Esophagus squamous epithelium (tissue), 5 donors: ENCODE measurements around the gene TMEM135. TPM values are rescaled to one million over a fixed set of nuclear protein-coding genes. Genes with fewer than 3 reads are reported as not detected.

Experiments used
- DNase-seq: peaks from one replicate; lab custom pipeline; 2025; lab: John Stamatoyannopoulos, UW
- H3K27ac ChIP-seq, 4 donors: fragments of 200-600 bp; sonication (generic); one replicate each; pipeline ENCODE4 v1.5.1; 2016 to 2019; ENCODE audit warnings: mild to moderate bottlenecking in 1 of 4
- H3K27me3 ChIP-seq, 4 donors: fragments of 200-600 bp; sonication (generic); 1 replicate in 3 of 4; 2 replicates in 1 of 4; pipeline versions ENCODE4 v1.5.1 to v1.6.0; 2017 to 2021; ENCODE audit warnings: antibody characterized with exemption in 1 of 4
- H3K36me3 ChIP-seq, 3 donors: fragments of 200-600 bp; sonication (generic); one replicate each; pipeline ENCODE4 v1.5.1; 2016 to 2019
- H3K4me1 ChIP-seq, 3 donors: fragments of 200-600 bp; sonication (generic); one replicate each; pipeline ENCODE4 v1.5.1; 2017 to 2019
- H3K4me3 ChIP-seq, 4 donors: fragments of 200-600 bp; sonication (generic); 1 replicate in 3 of 4; 2 replicates in 1 of 4; pipeline ENCODE4 v1.5.1; 2016 to 2019; ENCODE audit warnings: mild to moderate bottlenecking in 2 of 4, moderate library complexity in 1 of 4
- H3K9me3 ChIP-seq, 3 donors: fragments of 200-600 bp; sonication (generic); one replicate each; pipeline ENCODE4 v1.5.1; 2016 to 2019
- CTCF ChIP-seq, 6 experiments: fragments of 450-650 bp in 4 of 6; fragments of 200-600 bp in 2 of 6; sonication (generic) in 2 of 6; IDR thresholded peaks; one replicate each; pipeline ENCODE4 v1.5.1; 2016 to 2019; ENCODE audit warnings: antibody characterized with exemption in 6 of 6, mild to moderate bottlenecking in 4 of 6, moderate library complexity in 4 of 6
- POLR2A ChIP-seq, 4 donors: fragments of 450-650 bp; IDR thresholded peaks; one replicate each; pipeline ENCODE4 v1.6.1; 2017; ENCODE audit warnings: antibody characterized with exemption in 4 of 4, mild to moderate bottlenecking in 4 of 4, moderate library complexity in 3 of 4
- WGBS, 2 donors: methylation state at CpG; one replicate each; pipeline ENCODE4 v1.1.5; 2018; 5-methylcytosine and 5-hydroxymethylcytosine counted together
- intact Hi-C: fragments of 100-400 bp; cut with DNase I; formaldehyde crosslinking; loops from one replicate; pipeline ENCODE4 v1.15.0; 2022
- total RNA-seq, 4 donors: library from RNA; depleted of rRNA; stranded (reverse); fragments of >200 nt; gene quantifications; one replicate each; pipeline ENCODE4 v1.1.0, GENCODE V29; 2016
- donor health status: DM: yes; HTN: yes; CAD: no.

The TMEM135 gene
- total RNA-seq, 4 donors from 2014 or later = 4.5 to 12.0 (median 9.8) TPM

DNA sequence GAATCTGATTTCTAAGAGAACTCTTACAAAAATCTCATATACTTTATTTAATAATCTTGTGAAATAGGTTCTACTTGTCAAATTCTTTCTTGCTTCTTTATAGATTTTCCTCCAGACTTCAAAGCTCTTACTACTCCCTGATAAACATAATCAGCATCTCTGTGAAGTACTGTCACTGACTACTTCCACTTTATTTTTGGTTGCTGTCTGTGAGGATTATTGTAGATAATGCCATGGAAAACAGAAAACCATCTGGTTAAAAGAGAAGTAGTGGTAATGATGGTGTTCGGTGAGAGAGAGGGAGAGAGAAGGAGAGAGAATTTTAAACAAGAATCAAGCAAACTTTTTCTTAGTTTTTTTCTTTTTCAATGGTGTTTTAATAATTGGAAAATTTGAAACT is 152.3 kb downstream of the TMEM135 start:
- TF ChIP-seq POLR2A (IDR thresholded peaks at IDR 0.05) (no peak), CTCF (IDR thresholded peaks at IDR 0.05) (no peak)
- DNase-seq = no peak
- Histone ChIP-seq H3K27ac (no peak overlapping the region), H3K4me3 (no peak overlapping the region), H3K4me1 (no peaks in the 10 kb centered on the region), H3K27me3 (no peaks in the 10 kb centered on the region), H3K36me3 (no peaks in the 10 kb centered on the region), H3K9me3 (no peaks in the 10 kb centered on the region)
- WGBS, 2 donors = 63 to 71% methylated on average over 1 of the region's 1 CpG
- intact Hi-C loops = no loop called here

GRCh38 chr11:87193756-87194470 is 156.2 kb downstream of the TMEM135 start:
- intact Hi-C loops = no loop called here
- Histone ChIP-seq H3K36me3 (no peaks in the 10 kb centered on the region), H3K4me1 (no peaks in the 10 kb centered on the region), H3K4me3 (no peak overlapping the region), H3K27me3 (no peaks in the 10 kb centered on the region), H3K9me3 (no peaks in the 10 kb centered on the region), H3K27ac (no peak overlapping the region)
- no peak for DNase-seq
- no peak for TF ChIP-seq CTCF (IDR thresholded peaks at IDR 0.05)
- TF ChIP-seq POLR2A (IDR thresholded peaks at IDR 0.05) = no peak
- WGBS, 2 donors = 75 to 79% methylated on average over 2 of the region's 2 CpGs

DNA sequence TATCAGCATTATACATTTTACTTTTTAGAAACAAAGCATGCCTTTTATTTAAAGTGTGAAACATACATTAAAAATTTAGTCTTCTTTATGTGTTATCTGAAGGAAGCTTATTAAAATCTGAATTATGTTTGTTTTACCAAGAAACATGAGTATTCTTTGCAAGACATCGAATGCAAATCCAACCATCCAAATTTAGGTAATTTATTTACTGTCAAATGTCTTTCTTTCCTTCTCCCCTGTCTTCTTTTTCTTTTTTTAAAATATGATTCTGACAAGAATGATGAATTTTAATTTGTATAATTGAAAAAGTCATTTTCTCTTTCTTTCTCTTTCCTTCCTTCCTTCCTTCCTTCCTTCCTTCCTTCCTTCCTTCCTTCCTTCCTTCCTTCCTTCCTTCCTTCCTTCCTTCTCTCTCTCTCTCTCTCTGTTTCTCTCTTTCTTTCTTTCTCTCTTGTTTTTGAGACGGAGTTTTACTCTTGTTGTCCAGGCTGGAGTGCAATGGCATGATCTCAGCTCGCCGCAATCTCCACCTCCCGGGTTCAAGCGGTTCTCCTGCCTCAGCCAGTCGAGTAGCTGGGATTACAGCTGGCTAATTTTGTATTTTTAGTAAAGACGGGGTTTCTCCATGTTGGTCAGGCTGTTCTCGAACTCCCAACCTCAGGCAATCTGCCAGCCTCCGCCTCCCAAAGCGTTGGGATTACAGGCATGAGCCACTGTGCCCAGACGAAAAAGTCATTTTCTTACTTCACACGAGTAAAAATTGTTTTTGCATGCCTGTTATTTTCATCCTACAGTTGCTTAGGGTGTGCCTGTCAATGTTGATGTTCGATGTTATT is 157.5 kb downstream of the TMEM135 start:
- no peak overlapping the region for H3K27ac ChIP-seq
- no peak overlapping the region for H3K4me3 ChIP-seq
- H3K36me3 ChIP-seq = no peaks in the 10 kb centered on the region
- no peaks in the 10 kb centered on the region for H3K9me3 ChIP-seq
- no peaks in the 10 kb centered on the region for H3K27me3 ChIP-seq
- intact Hi-C loops = no loop called here
- no peak for TF ChIP-seq POLR2A (IDR thresholded peaks at IDR 0.05)
- TF ChIP-seq CTCF (IDR thresholded peaks at IDR 0.05) = no peak
- no peaks in the 10 kb centered on the region for H3K4me1 ChIP-seq
- no peak for DNase-seq
- WGBS, 2 donors = 92 to 93% methylated on average over 14 of the region's 14 CpGs

- Histone ChIP-seq H3K27ac (no peak overlapping the region), H3K36me3 (no peaks in the 10 kb centered on the region), H3K4me3 (no peak overlapping the region), H3K27me3 (no peaks in the 10 kb centered on the region), H3K4me1 (no peaks in the 10 kb centered on the region), H3K9me3 (no peaks in the 10 kb centered on the region)
- no peak for DNase-seq
- TF ChIP-seq CTCF (IDR thresholded peaks at IDR 0.05) (no peak), POLR2A (IDR thresholded peaks at IDR 0.05) (no peak)
- intact Hi-C loops = no loop called here
- WGBS, 2 donors = 69 to 75% methylated on average over 3 of the region's 3 CpGs
Measured at GRCh38 chr11:87198266-87198881, 160.6 kb downstream of the TMEM135 start.

DNA sequence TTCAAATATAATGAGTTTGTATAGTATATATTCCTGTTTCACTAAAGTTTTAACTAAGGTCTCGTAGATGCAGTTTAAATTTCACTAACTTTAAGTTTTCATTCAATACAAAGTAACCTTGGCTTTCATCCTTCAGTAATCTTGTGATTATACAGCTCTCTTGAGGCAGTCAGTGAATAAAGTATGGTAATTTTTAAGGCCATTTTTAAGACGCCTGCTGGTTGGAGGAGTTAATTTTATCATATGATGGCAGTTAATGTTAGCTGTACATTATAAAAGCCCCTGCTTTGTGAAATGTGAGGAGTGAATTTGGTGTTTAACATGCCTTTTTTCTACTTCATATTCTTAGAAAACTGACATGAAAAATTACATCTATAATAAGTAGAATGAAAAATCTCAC is 163.6 kb downstream of the TMEM135 start:
- no peak overlapping the region for H3K4me3 ChIP-seq
- TF ChIP-seq CTCF (IDR thresholded peaks at IDR 0.05) (no peak), POLR2A (IDR thresholded peaks at IDR 0.05) (no peak)
- DNase-seq = no peak
- WGBS, 2 donors = 88 to 90% methylated on average over 2 of the region's 2 CpGs
- H3K9me3 ChIP-seq = no peaks in the 10 kb centered on the region
- H3K27me3 ChIP-seq = no peaks in the 10 kb centered on the region
- no peaks in the 10 kb centered on the region for H3K4me1 ChIP-seq
- no peaks in the 10 kb centered on the region for H3K36me3 ChIP-seq
- H3K27ac ChIP-seq = no peak overlapping the region
- intact Hi-C loops = no loop called here
